Kidney epithelial cell (primary cell): ENCODE data around the gene LCP2. TPM values are rescaled to one million over a fixed set of nuclear protein-coding genes. Genes with fewer than 3 reads are reported as not detected.

Source experiments
- total RNA-seq: library from RNA; depleted of rRNA; stranded (reverse); fragments of >200 nt; gene quantifications from 2 replicates; pipeline ENCODE4 v1.2.3, GENCODE V29; 2015

The LCP2 gene
- total RNA-seq, 1 donor from 2014 or later: 0.13 TPM

Other genes starting within 250 kb of the LCP2 start
- gene FOXI1, start 191.9 kb downstream of the LCP2 start, total RNA-seq: not detected in 2 replicates
- not detected in 2 replicates for gene C5orf58, start 64.8 kb downstream of the LCP2 start, total RNA-seq
- 0.04 TPM in 1 of 2 replicates, not detected in the other for gene KCNMB1, start 91.6 kb upstream of the LCP2 start, total RNA-seq
- gene KCNIP1, start 206.2 kb upstream of the LCP2 start, total RNA-seq: 0.21 and 3.4 TPM in 2 replicates